Liver (tissue), 9 donors: ENCODE measurements around the gene GATA2. TPM values are rescaled to one million over a fixed set of nuclear protein-coding genes. Genes with fewer than 3 reads are reported as not detected.

Experiments used
- DNase-seq: peaks from one replicate; pipeline ENCODE4 v3.0.0-alpha.2; 2017; ENCODE audit warnings: low spot score
- H3K27ac ChIP-seq, 2 donors: one replicate each; pipeline ENCODE4 v1.7.0; 2013; ENCODE audit warnings: inconsistent platforms in 2 of 2, low read length in 2 of 2, control low read depth in 1 of 2, low read depth in 1 of 2, mild to moderate bottlenecking in 1 of 2
- H3K27me3 ChIP-seq, 4 donors: one replicate each; pipeline versions ENCODE4 v1.6.1 to v1.7.0; 2013; ENCODE audit warnings: low read length in 3 of 4, inconsistent platforms in 1 of 4, mild to moderate bottlenecking in 1 of 4, moderate library complexity in 1 of 4; ENCODE audit not compliant: control insufficient read depth in 4 of 4, insufficient read depth in 4 of 4
- H3K36me3 ChIP-seq, 4 donors: one replicate each; pipeline versions ENCODE4 v1.6.1 to v1.7.0; 2013; ENCODE audit warnings: low read length in 3 of 4, mild to moderate bottlenecking in 3 of 4, low read depth in 1 of 4, moderate library complexity in 1 of 4; ENCODE audit not compliant: control insufficient read depth in 4 of 4, insufficient read depth in 3 of 4
- H3K4me1 ChIP-seq, 4 donors: one replicate each; pipeline versions ENCODE4 v1.6.1 to v1.7.0; 2013; ENCODE audit warnings: low read length in 3 of 4, mild to moderate bottlenecking in 3 of 4, moderate library complexity in 1 of 4; ENCODE audit not compliant: control insufficient read depth in 4 of 4, insufficient read depth in 4 of 4
- H3K4me3 ChIP-seq, 3 donors: one replicate each; pipeline versions ENCODE4 v1.6.1 to v1.7.0; 2013; ENCODE audit warnings: low read length in 3 of 3, control low read depth in 1 of 3, low read depth in 1 of 3, mild to moderate bottlenecking in 1 of 3
- H3K9ac ChIP-seq, 2 donors: one replicate each; pipeline ENCODE4 v1.7.0; 2013; ENCODE audit warnings: low read length in 2 of 2, mild to moderate bottlenecking in 2 of 2, moderate library complexity in 2 of 2, control low read depth in 1 of 2, low read depth in 1 of 2
- H3K9me3 ChIP-seq, 4 donors: one replicate each; pipeline versions ENCODE4 v1.6.1 to v1.7.0; 2013; ENCODE audit warnings: low read length in 3 of 4; ENCODE audit not compliant: control insufficient read depth in 4 of 4
- EGR1 ChIP-seq, 2 donors: IDR thresholded peaks; 2 replicates each; pipeline ENCODE4 v1.6.1; 2016 to 2018; ENCODE audit warnings: antibody characterized with exemption in 2 of 2, low read depth in 2 of 2
- FOXA1 ChIP-seq: IDR thresholded peaks from 2 replicates; pipeline ENCODE4 v1.6.1; 2016; ENCODE audit warnings: antibody characterized with exemption
- FOXA2 ChIP-seq: IDR thresholded peaks from 2 replicates; pipeline ENCODE4 v1.6.1; 2016; ENCODE audit warnings: antibody characterized with exemption
- GABPA ChIP-seq, 2 donors: IDR thresholded peaks in 1 of 2; conservative IDR thresholded peaks in 1 of 2; 2 replicates each; pipeline ENCODE4 v1.6.1; 2016; ENCODE audit warnings: antibody characterized with exemption in 2 of 2, mild to moderate bottlenecking in 1 of 2, moderate library complexity in 1 of 2
- HNF4A ChIP-seq, 2 donors: conservative IDR thresholded peaks; 2 replicates each; pipeline ENCODE4 v1.6.1; 2016; ENCODE audit warnings: antibody characterized with exemption in 2 of 2, mild to moderate bottlenecking in 2 of 2
- HNF4G ChIP-seq: IDR thresholded peaks from 2 replicates; pipeline ENCODE4 v1.6.1; 2016; ENCODE audit warnings: antibody characterized with exemption
- JUND ChIP-seq, 2 donors: IDR thresholded peaks; 2 replicates each; pipeline ENCODE4 v1.6.1; 2016; ENCODE audit warnings: antibody characterized with exemption in 2 of 2
- NR2F2 ChIP-seq: IDR thresholded peaks from 2 replicates; pipeline ENCODE4 v1.6.1; 2016; ENCODE audit warnings: antibody characterized with exemption
- RAD21 ChIP-seq, 2 donors: IDR thresholded peaks; 2 replicates each; pipeline ENCODE4 v1.6.1; 2016; ENCODE audit warnings: antibody characterized with exemption in 2 of 2, mild to moderate bottlenecking in 2 of 2
- RXRA ChIP-seq, 2 donors: IDR thresholded peaks; 2 replicates each; pipeline ENCODE4 v1.6.1; 2017 to 2018; ENCODE audit warnings: antibody characterized with exemption in 2 of 2, mild to moderate bottlenecking in 1 of 2
- SP1 ChIP-seq: IDR thresholded peaks from 2 replicates; pipeline ENCODE4 v1.6.1; 2018; ENCODE audit warnings: antibody characterized with exemption, mild to moderate bottlenecking
- TAF1 ChIP-seq: conservative IDR thresholded peaks from 2 replicates; pipeline ENCODE4 v1.6.1; 2016; ENCODE audit warnings: antibody characterized with exemption, mild to moderate bottlenecking
- YY1 ChIP-seq: IDR thresholded peaks from 2 replicates; pipeline ENCODE4 v1.6.1; 2016; ENCODE audit warnings: antibody characterized with exemption, mild to moderate bottlenecking
- WGBS: extraction: QIAGEN DNeasy Blood & Tissue Kit; methylation state at CpG from one replicate; pipeline ENCODE4 v1.1.7; 2013; 5-methylcytosine and 5-hydroxymethylcytosine counted together
- polyA plus RNA-seq, 2 donors: library from polyadenylated mRNA; stranded (reverse) in 1 of 2; unstranded in 1 of 2; fragments of 200-250 nt in 1 of 2; fragments of >200 nt in 1 of 2; fragmentation: Nextera tagmentation in 1 of 2; extraction: Ambion mirVana in 1 of 2; gene quantifications; one replicate each; pipeline versions ENCODE4 v1.2.1 to v1.2.3, GENCODE V29; 2013 to 2015
- total RNA-seq, 2 donors: library from RNA; depleted of rRNA; stranded (reverse); fragments of >200 nt; gene quantifications; one replicate each; pipeline ENCODE4 v1.2.3, GENCODE V29; 2014
- TF ChIP-seq, protein P1 (sequence below): fragments of 150-350 bp; IDR thresholded peaks from 2 replicates; pipeline ENCODE4 v1.5.1; 2017; ENCODE audit warnings: improper control_type of control experiment, low read depth, low read length; ENCODE audit not compliant: missing input control
- TF ChIP-seq, protein P2 (sequence below): IDR thresholded peaks from 2 replicates; pipeline ENCODE4 v1.6.1; 2016; ENCODE audit warnings: antibody characterized with exemption, mild to moderate bottlenecking
- TF ChIP-seq, protein P3 (sequence below): IDR thresholded peaks from 2 replicates; pipeline ENCODE4 v1.6.1; 2016; ENCODE audit warnings: antibody characterized with exemption
- TF ChIP-seq, protein P4 (sequence below): IDR thresholded peaks from 2 replicates; pipeline ENCODE4 v1.6.1; 2016; ENCODE audit warnings: antibody characterized with exemption
- TF ChIP-seq, protein P5 (sequence below): IDR thresholded peaks from 2 replicates; pipeline ENCODE4 v1.6.1; 2016; ENCODE audit warnings: antibody characterized with exemption
- donor health status: healthy.
- donor health status: healthy.
- donor health status: healthy.
- donor health status: healthy.
- donor health status: healthy.

Gene GATA2
- total and polyA plus RNA-seq, 4 donors: 0.25 to 2.8 (median 0.54) TPM

DNA sequence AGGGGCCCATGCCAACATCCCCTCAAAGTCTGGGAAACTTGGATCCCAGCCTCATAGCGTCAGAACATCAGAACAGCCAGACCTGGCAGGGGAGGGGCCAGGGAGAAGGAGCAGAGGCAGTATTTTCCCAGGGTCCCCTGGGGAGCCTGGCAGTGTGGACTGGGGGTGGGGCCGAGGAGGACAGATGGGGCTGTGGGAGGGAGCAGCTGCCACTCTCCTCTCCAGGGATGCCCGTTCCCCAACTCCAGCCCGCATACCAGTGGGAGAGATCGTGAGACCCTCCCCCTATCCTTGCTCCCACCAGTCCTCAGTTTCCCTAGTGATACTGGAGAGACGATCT is 19.9 kb downstream of the GATA2 start:
- Histone ChIP-seq H3K4me3 (no peak overlapping the region), H3K9ac (no peak overlapping the region), H3K36me3 (no peaks in the 10 kb centered on the region), H3K27ac (no peak overlapping the region), H3K27me3 (peaks cover 0 to 5% (median 1%) of the 10 kb centered on the region in 4 donors), H3K4me1 (no peaks in the 10 kb centered on the region), H3K9me3 (peaks cover 0 to 3% (median 0%) of the 10 kb centered on the region in 4 donors)
- DNase-seq: no peak
- WGBS: 39% methylated on average over 6 of the region's 6 CpGs
- TF ChIP-seq YY1: no peak
- TF ChIP-seq, protein P1, sequence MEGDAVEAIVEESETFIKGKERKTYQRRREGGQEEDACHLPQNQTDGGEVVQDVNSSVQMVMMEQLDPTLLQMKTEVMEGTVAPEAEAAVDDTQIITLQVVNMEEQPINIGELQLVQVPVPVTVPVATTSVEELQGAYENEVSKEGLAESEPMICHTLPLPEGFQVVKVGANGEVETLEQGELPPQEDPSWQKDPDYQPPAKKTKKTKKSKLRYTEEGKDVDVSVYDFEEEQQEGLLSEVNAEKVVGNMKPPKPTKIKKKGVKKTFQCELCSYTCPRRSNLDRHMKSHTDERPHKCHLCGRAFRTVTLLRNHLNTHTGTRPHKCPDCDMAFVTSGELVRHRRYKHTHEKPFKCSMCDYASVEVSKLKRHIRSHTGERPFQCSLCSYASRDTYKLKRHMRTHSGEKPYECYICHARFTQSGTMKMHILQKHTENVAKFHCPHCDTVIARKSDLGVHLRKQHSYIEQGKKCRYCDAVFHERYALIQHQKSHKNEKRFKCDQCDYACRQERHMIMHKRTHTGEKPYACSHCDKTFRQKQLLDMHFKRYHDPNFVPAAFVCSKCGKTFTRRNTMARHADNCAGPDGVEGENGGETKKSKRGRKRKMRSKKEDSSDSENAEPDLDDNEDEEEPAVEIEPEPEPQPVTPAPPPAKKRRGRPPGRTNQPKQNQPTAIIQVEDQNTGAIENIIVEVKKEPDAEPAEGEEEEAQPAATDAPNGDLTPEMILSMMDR: no peak
- TF ChIP-seq, protein P2, sequence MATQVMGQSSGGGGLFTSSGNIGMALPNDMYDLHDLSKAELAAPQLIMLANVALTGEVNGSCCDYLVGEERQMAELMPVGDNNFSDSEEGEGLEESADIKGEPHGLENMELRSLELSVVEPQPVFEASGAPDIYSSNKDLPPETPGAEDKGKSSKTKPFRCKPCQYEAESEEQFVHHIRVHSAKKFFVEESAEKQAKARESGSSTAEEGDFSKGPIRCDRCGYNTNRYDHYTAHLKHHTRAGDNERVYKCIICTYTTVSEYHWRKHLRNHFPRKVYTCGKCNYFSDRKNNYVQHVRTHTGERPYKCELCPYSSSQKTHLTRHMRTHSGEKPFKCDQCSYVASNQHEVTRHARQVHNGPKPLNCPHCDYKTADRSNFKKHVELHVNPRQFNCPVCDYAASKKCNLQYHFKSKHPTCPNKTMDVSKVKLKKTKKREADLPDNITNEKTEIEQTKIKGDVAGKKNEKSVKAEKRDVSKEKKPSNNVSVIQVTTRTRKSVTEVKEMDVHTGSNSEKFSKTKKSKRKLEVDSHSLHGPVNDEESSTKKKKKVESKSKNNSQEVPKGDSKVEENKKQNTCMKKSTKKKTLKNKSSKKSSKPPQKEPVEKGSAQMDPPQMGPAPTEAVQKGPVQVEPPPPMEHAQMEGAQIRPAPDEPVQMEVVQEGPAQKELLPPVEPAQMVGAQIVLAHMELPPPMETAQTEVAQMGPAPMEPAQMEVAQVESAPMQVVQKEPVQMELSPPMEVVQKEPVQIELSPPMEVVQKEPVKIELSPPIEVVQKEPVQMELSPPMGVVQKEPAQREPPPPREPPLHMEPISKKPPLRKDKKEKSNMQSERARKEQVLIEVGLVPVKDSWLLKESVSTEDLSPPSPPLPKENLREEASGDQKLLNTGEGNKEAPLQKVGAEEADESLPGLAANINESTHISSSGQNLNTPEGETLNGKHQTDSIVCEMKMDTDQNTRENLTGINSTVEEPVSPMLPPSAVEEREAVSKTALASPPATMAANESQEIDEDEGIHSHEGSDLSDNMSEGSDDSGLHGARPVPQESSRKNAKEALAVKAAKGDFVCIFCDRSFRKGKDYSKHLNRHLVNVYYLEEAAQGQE: no peak
- no peak for TF ChIP-seq HNF4G
- TF ChIP-seq FOXA1: no peak
- TF ChIP-seq, protein P3, sequence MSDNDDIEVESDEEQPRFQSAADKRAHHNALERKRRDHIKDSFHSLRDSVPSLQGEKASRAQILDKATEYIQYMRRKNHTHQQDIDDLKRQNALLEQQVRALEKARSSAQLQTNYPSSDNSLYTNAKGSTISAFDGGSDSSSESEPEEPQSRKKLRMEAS: no peak
- TF ChIP-seq HNF4A (conservative IDR thresholded peaks at IDR 0.05): no peak
- TF ChIP-seq RAD21 (IDR thresholded peaks at IDR 0.05): no peak
- TF ChIP-seq FOXA2: no peak
- TF ChIP-seq TAF1: no peak
- TF ChIP-seq JUND (IDR thresholded peaks at IDR 0.05): no peak
- TF ChIP-seq, protein P4, sequence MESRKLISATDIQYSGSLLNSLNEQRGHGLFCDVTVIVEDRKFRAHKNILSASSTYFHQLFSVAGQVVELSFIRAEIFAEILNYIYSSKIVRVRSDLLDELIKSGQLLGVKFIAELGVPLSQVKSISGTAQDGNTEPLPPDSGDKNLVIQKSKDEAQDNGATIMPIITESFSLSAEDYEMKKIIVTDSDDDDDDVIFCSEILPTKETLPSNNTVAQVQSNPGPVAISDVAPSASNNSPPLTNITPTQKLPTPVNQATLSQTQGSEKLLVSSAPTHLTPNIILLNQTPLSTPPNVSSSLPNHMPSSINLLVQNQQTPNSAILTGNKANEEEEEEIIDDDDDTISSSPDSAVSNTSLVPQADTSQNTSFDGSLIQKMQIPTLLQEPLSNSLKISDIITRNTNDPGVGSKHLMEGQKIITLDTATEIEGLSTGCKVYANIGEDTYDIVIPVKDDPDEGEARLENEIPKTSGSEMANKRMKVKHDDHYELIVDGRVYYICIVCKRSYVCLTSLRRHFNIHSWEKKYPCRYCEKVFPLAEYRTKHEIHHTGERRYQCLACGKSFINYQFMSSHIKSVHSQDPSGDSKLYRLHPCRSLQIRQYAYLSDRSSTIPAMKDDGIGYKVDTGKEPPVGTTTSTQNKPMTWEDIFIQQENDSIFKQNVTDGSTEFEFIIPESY: no peak
- TF ChIP-seq, protein P5, sequence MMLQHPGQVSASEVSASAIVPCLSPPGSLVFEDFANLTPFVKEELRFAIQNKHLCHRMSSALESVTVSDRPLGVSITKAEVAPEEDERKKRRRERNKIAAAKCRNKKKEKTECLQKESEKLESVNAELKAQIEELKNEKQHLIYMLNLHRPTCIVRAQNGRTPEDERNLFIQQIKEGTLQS: no peak
- no peak for TF ChIP-seq RXRA (IDR thresholded peaks at IDR 0.05)
- TF ChIP-seq NR2F2: no peak
- no peak for TF ChIP-seq GABPA (IDR thresholded peaks at IDR 0.05 in 1 of 2, conservative IDR thresholded peaks at IDR 0.05 in 1 of 2)
- no peak for TF ChIP-seq SP1
- no peak for TF ChIP-seq EGR1 (IDR thresholded peaks at IDR 0.05; ENCODE audit: low read depth in 2 of 2)
